Stimulated activated CD4-positive, alpha-beta T cell treated with anti-CD3 and anti-CD28 coated beads, Interleukin-12 subunit alpha, Interleukin-12 subunit beta, amount 100 ng/mL, for 24 hours (primary cell): Measurements from ENCODE around the gene PRICKLE2.

Experiments used
- DNase-seq, 2 experiments: peaks; one replicate each; pipeline ENCODE4 v3.0.0-alpha.2; 2020; ENCODE audit warnings: low read depth in 2 of 2

PRICKLE2 gene

DNA sequence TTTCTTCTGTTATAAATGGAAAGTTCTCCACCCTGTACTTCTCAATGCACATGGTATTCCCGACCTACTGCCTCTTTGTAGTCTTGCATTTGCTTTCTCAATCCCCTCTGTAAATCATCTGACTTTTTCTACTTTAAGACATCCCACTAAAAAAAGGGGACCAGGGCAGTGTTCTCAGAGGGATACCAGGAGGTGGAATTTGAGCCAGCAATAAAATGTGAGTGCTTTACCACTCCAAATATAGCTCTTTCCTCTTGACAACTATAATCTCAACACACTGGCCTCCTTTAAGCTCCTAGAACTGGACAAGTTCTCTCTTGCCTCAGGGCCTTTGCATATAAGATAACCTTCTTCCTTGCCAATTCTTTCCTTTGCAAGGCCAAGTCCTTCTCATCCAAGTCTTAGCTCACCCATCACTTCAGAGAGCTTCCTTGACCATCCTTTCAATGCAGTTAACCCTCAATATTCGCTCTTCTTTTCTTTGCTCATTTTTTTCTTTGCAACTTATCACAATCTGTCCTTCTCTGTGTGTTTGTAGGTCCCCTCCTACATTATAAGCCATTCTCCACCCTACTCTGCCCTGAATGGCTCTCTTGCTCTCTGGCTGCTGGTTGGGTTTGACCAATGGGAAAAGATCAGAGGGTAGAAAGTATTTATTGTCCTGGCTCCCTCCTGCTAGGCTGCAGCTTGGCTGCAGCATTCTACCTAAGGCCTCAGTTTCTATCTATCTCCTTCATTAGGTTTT, 93.4 kb downstream of the PRICKLE2 start:
- DNase-seq, result no peak

DNA sequence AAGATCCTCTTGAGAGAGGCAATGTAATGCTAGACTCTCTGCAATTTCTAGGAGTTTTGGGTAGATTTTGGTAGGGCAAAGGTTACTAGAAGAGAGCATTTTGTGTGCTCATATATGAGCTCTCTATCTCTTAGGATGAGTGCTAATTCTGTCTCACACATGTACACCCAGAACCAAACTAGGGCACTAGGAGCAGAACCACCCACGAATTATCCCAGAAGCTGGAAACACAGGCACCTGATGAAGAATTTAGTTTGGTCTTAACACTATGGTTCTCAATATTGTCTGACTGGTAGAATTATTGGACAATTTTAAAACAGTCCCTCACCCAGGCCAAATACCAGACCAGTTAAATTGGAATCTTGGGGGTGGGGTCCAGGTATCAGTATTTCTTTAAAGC, 94.8 kb downstream of the PRICKLE2 start:
- no peak for DNase-seq

DNA sequence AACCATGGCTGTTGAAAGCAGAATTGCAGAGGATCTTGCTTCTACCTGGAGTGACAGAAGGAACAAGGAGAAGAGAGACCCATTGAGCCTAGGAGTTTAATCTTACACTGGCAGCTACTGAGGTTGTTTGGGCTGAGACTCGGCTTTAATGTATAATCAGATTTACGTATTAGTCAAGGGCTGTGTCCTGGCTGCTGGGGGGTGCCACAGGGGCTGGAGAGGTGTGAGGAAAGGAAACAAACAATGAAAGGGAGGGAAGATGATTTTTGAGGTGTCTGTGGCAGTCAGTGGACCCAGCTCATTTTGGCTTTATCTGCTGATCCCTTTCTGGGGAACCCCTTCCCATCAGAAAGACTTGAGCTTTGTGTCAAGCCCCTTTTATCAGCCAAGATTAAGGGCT, 95.7 kb downstream of the PRICKLE2 start:
- DNase-seq, result no peak

DNA sequence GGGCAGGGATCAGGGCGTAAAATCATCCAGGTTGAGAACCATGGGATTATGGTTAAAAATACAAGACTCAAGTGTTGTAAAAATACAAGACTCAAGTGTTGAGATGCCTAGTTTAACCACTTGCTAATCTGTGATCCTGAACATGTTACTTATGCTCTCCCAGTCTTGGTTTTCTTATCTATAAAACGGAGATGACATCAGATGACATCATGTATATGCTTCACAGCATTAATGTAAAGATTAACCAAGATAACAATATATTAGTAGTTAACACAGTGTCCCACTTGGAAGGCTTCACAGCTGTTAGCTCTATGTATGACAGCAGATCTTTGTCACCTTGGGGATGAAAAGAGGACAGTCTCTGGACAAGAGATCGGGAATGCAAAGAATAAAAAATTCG, 96.2 kb downstream of the PRICKLE2 start:
- DNase-seq, result no peak

DNA sequence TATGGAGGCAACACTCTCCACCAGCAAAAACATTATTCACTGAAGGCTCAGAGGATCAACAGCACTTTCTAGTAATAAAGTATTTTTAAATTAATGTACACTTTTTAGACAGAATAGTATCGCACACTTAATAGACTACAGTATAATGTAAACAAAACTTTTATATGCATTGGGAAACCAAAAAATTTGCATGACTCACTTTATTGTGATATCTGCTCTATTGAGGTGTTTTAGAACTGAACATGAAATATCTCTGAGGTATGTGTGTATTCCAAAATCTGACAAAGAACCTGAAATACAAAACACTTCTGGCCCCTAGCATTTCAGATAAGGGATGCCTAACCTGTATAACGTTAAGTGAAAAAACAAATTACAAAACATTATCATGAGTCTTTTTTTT, 99.7 kb downstream of the PRICKLE2 start:
- no peak for DNase-seq

DNA sequence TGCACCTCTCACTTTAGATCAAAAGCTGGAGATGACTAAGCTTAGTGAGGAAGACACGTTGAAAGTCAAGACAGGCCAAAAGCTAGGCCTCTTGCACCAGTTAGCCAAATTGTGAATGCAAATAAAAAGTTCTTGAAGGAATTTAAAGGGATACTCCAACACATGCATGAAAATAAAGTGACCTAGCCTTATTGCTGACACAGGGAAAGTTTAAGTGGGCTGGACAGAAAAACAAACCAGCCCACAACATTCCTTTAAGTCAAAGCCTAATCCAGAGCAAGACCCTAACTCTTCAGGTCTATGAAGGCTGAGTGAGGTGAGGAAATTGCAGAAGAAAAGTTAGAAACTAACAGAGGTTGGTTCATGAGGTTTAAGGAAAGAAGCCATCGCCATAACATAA, 101.3 kb downstream of the PRICKLE2 start:
- no peak for DNase-seq

DNA sequence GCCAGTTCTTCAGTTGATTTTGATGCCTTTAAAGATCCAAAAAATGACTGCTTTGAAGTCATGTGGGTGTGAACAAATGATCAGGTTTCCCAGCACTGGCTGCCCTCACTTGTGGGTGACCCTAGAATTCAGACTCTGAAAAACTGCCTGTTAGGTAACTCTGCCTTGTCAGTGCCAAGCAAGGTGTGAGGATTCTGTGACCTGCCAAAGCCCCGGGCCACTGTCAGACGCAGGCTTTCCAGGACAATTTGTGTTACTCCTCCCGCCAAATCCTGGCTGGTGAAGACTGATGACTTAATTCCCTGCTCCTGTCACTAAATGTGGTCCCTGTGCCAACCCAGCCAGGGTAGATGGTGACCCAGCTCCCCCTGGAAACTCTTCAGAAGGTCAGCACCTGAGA, 102.8 kb downstream of the PRICKLE2 start:
- DNase-seq, result no peak

DNA sequence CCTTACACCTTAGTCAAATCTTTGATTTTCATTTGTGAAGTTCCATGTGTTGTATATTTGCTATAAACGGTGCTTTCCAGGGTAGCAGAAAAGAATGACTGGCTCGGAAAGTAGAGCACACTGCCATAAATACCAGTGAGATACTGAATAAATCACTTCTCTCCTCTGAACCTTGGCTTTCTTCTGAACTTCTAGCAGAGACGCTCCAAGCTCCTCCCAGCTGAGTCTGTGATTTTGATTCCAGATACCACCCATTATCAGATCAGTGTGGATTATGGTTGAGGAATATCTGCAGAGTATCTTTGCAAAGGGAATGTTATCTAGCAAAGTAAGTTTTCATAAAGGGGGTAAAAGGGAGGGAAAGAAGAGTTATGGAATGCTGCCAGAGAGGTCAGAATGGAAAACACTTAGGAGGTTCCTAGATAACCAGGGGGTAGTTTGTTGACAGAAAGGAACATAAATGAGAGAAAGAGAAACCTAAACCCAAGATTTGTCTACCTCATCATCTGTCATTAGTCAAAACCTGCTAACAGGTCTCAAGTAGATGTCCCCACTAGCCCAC, 103.4 kb downstream of the PRICKLE2 start:
- DNase-seq, result no peak

DNA sequence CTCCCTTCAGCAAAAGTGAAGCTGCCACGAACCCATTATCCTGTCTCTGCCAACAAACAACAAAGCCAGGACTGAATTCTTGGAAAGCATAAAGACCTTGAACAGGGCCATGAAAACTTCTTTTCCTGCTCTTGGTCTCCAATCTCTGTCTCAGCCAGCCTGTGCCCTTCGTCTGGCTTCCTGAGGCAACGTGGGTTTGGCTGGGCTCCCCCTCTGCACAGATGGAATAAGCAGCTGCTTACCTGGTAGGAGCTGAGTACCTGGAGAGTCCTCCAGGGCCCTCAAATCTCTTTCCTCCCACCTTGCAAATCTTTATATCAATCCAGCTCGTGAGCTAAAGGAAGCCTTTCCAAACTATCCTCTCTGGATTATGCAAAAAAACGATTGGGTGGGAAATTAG, 104.4 kb downstream of the PRICKLE2 start:
- no peak for DNase-seq

DNA sequence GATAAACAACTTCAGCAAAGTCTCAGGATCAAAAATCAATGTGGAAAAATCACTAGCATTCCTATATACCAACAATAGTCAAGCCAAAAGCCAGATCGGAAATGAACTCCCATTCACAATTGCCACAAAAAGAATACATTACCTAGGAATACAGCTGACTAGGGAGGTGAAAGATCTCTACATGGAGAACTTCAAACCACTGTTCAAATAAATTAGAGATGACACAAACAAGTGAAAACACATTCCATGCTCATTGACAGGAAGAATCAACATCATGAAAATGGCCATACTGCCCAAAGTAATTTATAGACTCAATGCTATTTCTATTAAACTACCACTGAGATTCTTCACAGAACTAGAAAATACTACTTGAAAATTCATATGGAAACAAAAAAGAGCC, 107.8 kb downstream of the PRICKLE2 start:
- DNase-seq, result no peak

DNA sequence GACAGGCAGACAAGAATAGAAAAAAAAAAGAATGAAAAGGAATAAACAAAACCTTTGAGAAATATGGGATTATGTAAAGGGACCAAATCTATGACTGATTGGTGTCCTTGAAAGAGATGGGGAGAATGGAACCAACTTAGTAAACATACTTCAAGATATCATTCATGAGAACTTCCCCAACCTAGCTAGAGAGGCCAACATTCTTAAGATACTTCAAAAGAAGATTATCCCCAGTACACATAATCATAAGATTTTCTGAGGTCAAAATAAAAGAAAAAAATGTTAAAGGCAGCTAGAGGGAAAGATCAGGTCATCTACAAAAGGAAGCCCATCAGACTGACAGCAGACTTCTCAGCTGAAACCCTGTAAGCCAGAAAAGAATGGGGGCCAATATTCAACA, 110.6 kb downstream of the PRICKLE2 start:
- DNase-seq, result no peak

DNA sequence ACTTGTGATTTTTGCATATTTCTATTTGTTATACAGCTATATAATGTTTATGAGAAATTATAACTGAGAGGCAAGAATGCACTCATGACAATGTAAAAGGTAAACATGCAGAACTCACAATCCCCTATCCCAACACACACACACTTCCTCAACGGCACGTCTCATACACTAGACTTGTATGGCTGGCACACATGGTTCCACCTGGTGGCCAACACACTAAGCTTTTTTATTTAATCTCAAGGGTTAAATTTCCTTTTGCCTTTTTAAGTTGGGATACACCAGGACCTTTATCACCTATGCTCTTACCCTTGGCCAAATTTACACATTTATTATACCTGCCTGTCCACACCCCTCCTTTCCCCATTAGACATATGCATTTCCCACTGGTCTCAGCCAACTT, 113.4 kb downstream of the PRICKLE2 start:
- DNase-seq, result no peak

DNA sequence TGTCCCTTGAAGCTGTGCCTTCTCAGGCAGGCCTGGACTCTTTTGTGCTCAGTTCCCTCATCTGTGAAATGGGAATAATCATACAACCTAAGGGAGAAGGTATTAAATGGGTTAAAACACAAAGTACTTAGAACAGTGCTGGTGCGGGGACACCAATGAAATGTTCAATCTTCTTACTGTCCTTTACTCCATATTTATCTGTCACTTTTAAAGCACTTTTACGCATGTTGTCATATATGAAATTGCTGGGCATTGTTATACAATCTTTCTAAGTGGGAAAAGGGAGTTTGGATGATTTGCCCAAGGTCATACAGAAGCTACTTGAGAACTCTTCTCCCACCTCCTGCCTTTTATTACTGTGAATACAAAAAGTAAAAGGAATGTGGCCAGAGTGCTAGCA, 114.2 kb downstream of the PRICKLE2 start:
- no peak for DNase-seq

DNA sequence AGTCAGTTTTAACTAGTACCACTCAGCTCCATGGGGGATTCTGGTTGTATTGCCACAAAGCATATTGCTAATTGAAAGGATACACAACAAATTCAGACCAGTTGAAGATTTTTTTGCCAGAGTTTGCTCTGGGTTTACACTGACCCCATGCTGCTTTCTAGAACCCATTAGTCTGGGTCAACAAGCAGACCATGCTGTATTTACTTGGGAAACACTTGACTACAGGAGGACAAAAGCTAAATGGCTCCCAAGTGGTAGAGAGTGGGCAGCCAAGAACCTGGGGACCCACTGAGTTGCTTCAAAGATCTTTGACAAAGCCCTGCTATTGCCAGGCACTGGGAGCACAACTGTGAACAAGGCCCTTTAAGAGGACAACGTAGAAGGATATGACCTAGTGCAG, 115.2 kb downstream of the PRICKLE2 start:
- DNase-seq, result no peak

DNA sequence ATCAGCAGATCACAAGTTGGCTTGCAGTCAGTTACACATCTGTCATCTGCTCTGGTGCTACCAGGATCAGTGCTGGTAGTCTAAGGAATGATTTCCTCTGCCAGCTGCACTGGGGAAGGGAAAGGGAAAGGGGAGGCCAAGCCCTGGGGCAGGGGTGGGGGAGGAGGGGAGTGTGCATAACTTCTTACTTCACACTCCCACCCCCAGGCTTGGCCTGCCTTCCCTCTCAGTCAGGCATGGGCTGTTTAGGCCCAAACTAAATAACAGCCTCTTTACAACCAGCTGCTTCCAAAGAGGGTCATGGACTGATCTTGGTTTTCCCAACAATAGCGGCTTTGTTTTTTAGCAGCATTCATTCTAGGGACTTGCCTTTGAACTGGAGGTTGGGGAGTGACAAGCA, 115.8 kb downstream of the PRICKLE2 start:
- no peak for DNase-seq

DNA sequence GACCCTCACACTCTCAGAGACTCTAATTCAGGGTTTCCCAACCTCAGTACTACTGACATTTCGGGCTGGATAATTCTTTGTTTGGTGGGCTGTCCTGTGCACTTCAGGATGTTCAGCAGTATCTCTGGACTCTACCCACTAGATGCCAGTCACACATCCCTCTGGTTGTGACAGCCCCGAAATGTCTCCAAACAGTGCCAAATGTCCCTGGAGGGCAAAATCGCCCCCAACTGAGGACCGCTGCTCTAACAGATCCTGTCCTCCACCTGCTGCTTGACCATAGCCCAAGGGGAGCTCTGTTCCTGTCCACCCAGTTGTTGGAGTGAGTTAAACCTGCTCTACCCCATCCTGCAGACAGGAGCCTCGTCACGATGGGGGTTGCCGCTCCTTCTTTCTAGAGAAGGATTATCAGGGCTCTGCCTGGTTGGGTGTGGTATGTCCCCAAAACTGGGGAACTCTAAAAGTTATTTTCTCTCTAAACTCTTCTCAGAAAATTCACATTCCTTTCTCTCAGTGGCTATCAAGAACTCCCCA, 116.4 kb downstream of the PRICKLE2 start:
- DNase-seq, result no peak

DNA sequence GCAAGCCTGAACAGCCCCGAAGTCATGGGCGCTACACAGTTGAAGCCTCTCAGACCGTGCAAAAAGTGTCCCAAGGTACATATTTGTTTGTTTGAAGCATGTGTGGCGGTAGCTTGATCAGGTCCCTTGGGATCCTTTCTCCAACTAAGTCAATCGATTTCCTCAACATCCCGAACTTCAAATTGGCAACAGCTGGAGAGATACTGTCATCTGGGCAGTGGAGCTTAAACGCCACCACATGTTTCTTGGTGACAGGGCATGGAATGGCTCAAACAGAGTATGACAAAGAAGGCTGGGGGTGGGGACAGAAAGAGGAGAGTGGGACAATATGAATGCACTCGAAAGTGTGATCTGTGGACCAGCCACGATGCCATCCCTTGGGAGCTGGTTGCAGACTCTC, 117.0 kb downstream of the PRICKLE2 start:
- DNase-seq, result no peak

DNA sequence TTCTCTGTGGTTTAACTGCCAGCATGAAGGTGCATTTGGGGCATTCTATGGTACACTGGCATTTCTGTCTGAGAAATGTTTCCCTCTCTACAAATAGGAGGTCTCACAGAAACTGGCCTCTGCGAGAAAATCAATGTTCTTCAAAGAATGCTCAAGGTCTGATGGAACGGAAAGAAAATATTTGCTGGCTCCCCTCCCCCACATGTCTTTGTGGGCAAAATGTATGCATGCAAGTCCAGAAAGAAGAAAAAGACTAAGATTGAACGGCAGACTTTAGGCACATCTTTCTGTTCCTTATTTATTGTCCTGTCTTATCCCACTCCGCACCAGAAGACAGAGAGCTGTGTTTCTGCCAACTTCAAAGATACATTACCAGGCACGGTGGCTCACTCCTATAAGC, 118.1 kb downstream of the PRICKLE2 start:
- no peak for DNase-seq

DNA sequence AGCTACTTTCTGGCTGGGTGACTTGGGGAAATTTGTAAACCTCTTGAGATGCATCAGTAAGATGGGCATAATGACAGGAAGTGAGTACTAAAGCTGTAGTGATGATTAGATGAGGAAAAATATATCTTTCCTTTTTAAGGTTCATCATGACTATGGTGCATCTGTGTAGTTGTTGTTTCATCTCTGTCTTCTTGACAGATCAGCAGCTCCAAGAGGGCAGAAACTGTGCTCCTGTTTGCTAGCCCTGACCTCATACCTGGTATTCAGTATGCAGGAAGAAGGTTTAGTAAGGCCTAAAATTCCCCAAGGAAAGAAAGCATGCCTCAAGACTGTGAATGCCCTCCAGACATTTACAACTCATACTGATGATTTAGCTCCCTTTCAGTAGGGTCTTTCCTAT, 119.5 kb downstream of the PRICKLE2 start:
- DNase-seq, result no peak

DNA sequence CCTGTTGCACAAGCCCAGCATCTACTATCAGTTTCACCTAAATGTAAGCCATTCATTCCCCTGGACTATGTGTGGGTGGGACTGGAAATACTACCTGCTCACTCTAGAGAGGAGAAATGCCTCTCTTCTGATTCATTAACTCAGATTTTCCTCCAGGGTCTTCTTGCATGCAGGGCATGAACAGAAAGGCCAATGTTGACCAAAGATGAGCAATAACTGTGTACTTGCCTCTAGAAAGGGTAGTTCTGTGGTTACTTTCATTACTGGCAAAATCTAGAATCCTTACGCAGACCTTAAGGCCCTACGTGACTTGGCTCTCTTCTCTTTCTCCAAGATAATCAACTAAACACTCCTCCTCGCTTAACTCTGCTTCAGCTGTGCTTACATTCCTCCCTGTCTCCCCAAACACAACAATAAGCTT, 120.6 kb downstream of the PRICKLE2 start:
- no peak for DNase-seq

DNA sequence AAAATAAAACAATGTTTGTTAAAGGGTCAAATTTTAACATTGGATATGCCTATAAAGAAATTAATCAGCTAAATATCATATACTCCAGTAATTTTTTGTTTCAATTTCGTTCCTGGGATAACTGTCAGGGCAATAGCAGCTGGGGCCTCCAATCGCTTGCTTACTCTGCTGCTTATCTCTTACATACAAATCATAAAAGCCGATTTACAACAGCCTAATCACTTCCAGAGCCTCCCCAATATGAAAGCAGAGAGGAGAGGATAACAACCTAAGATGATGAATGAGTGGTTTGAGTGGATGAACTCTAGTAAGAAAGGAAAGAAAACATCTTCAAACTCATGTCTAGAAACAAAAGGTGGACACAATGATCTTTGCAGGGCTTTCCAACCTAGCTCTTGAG, 121.3 kb downstream of the PRICKLE2 start:
- DNase-seq, result no peak

DNA sequence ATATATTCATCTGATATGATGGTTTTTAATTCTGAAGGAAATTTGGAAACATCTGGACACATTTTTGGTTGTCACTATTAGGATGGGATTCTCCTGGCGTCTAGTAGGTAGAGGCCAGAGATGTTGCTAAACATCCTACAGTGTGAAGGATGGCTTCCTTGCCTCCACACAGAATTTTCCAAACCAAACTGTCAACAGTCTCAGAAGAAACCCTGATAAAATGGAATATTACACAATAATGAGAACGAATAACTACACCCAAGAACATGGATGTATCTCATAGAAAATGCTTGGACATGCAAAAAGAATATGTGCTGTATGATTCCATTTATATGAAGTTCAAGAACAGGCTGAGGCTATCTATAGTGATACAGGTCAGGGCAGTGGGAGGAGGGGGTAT, 122.1 kb downstream of the PRICKLE2 start:
- no peak for DNase-seq

DNA sequence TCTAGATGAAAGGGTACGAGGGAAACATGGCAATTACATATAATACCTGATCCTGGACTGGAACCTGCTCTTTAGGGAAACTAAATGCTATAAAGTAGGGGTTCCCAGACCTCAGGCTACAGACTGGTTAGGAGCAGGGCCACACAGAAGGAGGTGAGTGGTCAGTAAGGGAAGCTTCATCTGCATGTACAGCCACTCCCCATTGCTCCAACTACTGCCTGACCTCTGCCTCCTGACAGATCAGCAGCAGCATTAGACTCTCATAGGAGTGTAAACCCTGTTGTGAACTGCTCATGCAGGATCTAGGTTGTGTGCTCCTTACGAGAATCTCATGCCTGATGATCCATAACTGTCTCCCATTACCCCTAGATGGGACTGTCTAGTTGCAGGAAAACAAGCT, 123.1 kb downstream of the PRICKLE2 start:
- DNase-seq, result no peak

DNA sequence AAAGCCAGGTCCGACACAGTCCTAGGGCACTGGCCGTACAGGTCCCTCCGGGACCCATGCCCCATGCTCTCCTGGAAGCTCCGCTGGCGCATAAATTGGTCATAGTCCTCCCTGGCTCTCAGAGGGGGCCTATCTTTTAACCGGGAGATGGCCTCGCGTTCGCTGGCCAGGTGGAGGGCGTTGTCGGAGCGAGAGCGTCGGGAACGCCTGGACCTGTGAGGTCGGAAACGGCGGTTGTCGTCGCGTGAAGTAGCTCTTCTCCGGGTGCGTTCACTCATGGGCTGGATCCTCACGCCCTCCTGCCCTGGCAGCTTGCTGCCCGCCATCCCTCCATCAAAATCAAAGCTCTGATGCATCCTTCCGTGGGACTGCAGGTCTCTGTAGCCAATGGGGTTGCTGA, 126.0 kb downstream of the PRICKLE2 start:
- DNase-seq, result no peak
